ENCODE data around the gene BUD23.
A peak's percentile ranks its signal among the peaks of the same experiment; 100 is the strongest.
"Not testable (repeated sequence)": the region's sequence is repeated elsewhere in the genome, so short reads cannot be mapped to it uniquely, and the experiment has no call there.

Gene BUD23

DNA sequence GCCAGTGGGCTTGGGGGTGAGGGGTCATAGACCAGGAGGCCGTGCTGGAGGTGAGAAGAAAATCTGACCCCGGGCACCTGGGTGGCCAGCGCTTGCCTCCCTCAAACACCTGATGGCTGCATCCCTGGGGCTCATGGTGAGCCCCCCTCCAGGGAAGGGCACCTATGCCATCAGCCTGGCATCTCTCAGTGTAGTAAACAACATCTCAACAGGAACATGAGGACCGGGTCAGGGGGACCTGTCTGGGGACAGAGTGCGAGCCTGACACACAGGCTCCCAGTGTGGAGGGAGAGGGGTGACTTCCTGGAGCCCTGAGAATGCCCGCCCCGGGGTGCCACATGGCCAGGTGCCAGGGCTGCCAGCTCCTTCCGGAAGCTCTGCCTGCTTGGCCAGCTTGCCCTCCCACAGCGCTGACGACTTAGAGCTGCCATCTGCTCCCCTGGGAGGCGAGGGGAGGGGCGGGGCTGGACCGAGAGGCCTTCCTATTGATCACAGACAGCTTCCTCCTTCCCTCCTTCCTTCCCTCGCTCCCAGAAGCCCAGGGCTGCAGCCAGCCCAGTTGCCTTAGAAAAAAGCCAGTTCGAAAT lies 23.7 kb downstream of the BUD23 start:
- H3K4me3 ChIP-seq (ENCODE audit: low read length), result no peak overlapping the region
- H2AFZ ChIP-seq (ENCODE audit: low read depth, low read length), result no peak overlapping the region
- H3K27me3 ChIP-seq (ENCODE audit: insufficient read depth, low read length), result no peaks in the 10 kb centered on the region
- no peaks in the 10 kb centered on the region for H3K9me3 ChIP-seq (ENCODE audit: low read length)
- H3K4me1 ChIP-seq (ENCODE audit: insufficient read depth, low read length), result no peaks in the 10 kb centered on the region
- H3K36me3 ChIP-seq (ENCODE audit: insufficient read depth, low read length), result peaks cover 9% of the 10 kb centered on the region

DNA sequence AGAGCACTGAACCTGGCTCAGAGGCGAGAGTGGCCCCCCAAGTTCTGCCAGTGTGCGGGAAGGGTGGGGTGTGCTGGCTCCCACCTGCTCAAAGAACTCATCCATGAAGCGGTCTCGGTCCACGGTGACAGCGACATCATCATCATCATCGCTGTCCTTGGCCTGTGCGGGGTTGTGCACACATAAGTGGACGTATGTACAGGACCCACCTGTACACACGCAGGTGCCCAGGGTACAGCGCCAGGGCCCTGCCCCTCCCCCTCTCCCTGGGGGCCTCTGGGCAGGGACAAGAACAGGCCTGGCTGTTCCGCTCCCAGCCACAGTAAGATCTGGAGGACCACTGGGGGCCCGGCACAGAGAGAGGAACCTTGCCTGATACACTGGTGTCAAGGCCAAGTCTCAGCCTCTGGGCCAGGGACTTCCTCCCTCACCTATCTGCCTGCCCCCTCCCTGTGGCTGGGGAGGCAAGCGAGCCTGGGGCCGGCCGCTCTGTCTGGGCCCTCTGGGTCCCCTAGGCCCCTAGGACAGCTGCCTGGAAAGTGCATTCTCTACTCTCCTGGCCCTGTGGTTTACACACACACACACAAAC lies 25.7 kb downstream of the BUD23 start:
- Histone ChIP-seq H3K4me3 (ENCODE audit: low read length) (no peak overlapping the region), H3K9me3 (ENCODE audit: low read length) (no peaks in the 10 kb centered on the region), H3K36me3 (ENCODE audit: insufficient read depth, low read length) (peaks cover 3% of the 10 kb centered on the region), H3K4me1 (ENCODE audit: insufficient read depth, low read length) (no peaks in the 10 kb centered on the region), H3K27me3 (ENCODE audit: insufficient read depth, low read length) (no peaks in the 10 kb centered on the region), H2AFZ (ENCODE audit: low read depth, low read length) (no peak overlapping the region)

DNA sequence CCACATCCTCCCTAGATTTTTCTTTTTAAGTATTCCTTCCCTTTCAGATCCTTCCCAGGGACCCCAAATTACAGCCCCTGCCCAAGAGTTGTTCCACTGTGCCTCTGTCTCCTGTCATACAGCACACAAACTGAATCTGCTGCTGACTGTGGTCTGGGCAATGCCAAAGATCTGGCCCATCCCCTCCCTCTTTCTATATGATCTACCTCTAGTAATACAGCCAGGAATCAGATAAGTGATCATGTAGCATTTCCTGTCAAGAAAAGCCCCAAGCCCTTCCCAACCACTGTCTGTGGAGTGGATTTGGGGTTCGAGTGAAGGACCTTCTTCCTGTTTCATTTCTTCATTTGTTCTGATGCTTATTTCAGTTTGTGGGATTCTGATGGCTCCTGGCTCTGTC lies 29.4 kb downstream of the BUD23 start:
- Histone ChIP-seq H3K4me3 (ENCODE audit: low read length) (no peak overlapping the region), H3K9me3 (ENCODE audit: low read length) (no peaks in the 10 kb centered on the region), H3K27me3 (ENCODE audit: insufficient read depth, low read length) (no peaks in the 10 kb centered on the region), H2AFZ (ENCODE audit: low read depth, low read length) (no peak overlapping the region), H3K36me3 (ENCODE audit: insufficient read depth, low read length) (no peaks in the 10 kb centered on the region), H3K4me1 (ENCODE audit: insufficient read depth, low read length) (peaks cover 9% of the 10 kb centered on the region)

DNA sequence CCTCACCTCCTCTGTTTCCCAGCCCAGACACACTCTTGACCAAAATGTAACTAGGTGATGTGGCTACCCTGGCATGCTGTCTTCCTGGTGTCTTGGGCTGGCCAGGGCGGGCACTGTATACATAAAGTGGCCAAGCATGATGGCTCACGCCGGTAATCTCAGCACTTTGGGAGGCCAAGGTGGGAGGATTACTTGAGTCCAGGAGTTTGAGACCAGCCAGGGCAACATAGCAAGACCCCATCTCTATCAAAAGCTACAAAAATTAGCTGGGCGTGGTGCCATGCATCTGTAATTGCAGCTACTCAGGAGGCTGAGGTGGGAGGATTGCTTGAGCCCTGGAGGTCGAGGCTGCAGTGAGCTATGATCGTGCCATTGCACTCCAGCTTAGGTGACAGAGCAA lies 29.9 kb downstream of the BUD23 start:
- not testable (repeated sequence) for H3K36me3 ChIP-seq (ENCODE audit: insufficient read depth, low read length); H3K4me3 ChIP-seq (ENCODE audit: low read length); H3K4me1 ChIP-seq (ENCODE audit: insufficient read depth, low read length); H3K27me3 ChIP-seq (ENCODE audit: insufficient read depth, low read length); H2AFZ ChIP-seq (ENCODE audit: low read depth, low read length); H3K9me3 ChIP-seq (ENCODE audit: low read length)

DNA sequence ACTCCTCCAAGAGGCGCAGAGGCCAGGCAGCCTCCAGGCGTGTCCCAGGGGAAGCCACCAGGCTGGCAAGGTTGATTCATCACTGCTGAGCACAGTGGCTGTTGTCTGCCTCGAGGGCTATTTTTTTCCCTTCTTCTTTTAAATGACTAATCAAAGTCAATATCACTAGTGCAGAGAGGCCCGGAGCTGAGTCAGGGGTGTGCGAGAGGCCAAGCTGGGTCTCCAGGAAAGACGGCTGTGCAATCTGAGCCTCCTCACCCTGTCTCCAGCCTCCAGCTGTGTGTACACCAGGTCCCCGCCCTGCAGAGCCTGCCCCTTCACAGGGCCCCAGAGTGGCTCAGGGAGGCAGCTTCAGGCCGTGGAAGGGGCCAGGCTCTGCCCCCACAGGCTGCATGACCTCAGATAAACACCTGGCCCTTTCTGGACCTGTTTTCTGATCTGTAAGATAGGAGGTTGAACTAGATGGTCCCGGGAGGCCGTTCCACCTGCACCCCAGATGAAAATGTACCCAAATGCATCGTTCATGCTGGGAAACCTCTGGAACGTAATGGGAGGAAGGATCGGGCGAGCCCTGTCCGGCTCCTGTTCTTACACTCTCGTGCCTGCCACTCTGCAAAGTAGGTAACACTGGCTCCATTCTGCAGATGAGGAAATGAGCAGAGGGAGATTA lies 32.4 kb downstream of the BUD23 start:
- Histone ChIP-seq H3K4me1 (ENCODE audit: insufficient read depth, low read length) (peaks cover 13% of the 10 kb centered on the region), H3K4me3 (ENCODE audit: low read length) (no peak overlapping the region), H2AFZ (ENCODE audit: low read depth, low read length) (no peak overlapping the region), H3K36me3 (ENCODE audit: insufficient read depth, low read length) (no peaks in the 10 kb centered on the region), H3K9me3 (ENCODE audit: low read length) (no peaks in the 10 kb centered on the region), H3K27me3 (ENCODE audit: insufficient read depth, low read length) (no peaks in the 10 kb centered on the region)

DNA sequence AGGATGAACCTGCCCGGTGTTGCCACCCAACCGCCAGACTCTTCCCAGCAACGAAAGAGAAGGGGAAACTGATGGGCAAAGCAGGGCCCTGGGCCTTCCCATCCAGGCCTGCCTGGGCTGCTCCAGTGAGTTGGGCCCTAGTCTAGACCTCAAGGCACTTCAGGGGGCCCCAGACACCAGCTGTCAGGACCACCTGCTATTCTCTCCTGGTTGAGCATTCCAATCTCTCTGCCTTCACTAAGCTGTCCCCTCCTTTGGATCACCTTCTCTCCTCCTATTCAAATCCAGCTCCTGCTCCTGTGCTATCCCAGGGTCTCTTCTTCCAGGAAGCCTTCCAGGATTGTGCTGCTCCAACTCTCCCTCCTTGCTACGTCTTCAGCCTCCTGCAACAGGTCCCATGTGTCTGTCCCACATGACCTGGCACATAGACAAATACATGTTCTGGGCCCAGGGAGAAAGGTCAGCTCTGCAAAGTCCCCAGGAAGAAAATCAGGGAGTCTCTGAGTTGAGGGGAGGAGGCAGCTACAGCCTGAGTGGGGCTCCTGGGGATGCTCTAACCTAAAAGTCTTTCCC lies 33.0 kb downstream of the BUD23 start:
- H3K4me3 ChIP-seq (ENCODE audit: low read length), result no peak overlapping the region
- H3K27me3 ChIP-seq (ENCODE audit: insufficient read depth, low read length), result peaks cover 2% of the 10 kb centered on the region
- peaks cover 13% of the 10 kb centered on the region for H3K4me1 ChIP-seq (ENCODE audit: insufficient read depth, low read length)
- H3K9me3 ChIP-seq (ENCODE audit: low read length), result no peaks in the 10 kb centered on the region
- no peak overlapping the region for H2AFZ ChIP-seq (ENCODE audit: low read depth, low read length)
- no peaks in the 10 kb centered on the region for H3K36me3 ChIP-seq (ENCODE audit: insufficient read depth, low read length)

DNA sequence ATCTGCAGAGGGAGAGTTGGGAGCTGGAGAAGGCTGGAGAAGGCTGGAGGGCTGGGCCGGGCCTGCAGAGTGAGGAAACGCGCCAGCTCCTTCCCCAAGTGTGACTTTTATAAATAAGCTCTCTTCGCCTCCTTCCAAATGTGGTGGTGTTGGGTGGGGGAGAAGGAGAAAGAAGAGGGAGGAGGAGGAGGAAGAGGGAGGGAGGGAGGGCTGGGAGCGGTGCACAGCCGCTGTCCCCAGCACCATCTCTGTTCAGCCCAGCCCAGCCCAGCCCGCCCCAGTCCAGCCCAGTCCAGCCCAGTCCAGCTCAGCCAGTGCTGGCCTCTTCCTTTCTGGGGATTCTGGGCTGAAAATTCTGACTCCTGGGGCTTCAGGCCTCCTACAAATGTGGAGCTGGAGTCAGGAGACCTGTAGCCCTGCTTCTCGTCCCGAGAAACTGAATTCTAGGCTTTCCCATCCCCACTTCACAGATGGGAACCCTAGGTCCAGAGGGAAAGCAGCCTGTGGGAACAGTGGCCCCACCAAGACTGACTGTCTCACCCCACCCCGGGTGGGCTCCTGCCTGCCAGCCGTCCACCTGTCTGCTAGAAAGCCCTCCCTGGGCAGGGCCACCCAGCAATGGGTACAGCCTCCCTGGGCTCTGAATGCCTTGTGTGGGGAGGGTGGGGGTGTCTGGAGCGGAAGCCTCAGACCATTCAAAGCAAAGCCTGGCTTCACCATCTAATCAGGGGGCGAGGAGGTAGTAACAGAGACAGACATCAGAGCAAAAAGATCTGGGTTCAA lies 33.8 kb downstream of the BUD23 start:
- Histone ChIP-seq H3K36me3 (ENCODE audit: insufficient read depth, low read length) (no peaks in the 10 kb centered on the region), H3K4me1 (ENCODE audit: insufficient read depth, low read length) (peaks cover 13% of the 10 kb centered on the region), H3K27me3 (ENCODE audit: insufficient read depth, low read length) (peaks cover 3% of the 10 kb centered on the region), H3K4me3 (ENCODE audit: low read length) (no peak overlapping the region), H2AFZ (ENCODE audit: low read depth, low read length) (no peak overlapping the region), H3K9me3 (ENCODE audit: low read length) (no peaks in the 10 kb centered on the region)

DNA sequence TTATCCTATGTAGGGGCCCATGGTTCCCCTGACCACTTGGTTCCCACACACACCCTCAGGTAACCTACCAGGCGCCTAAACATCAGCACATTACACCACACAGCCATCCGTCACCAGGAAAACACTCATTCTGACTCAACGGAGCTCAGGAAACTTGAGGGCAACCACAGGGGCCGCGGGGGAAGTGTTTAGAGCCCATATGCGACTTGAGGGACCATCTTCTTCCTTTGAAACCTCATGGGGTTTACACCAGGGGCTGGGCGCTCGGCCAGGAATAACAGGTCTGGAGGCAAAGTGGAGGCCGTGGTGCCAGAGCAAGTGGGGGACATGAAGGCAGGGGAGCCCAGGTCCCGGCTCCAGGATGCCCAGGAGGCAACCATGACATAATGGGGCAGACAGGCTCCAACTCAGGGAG lies 34.6 kb downstream of the BUD23 start:
- Histone ChIP-seq H2AFZ (ENCODE audit: low read depth, low read length) (no peak overlapping the region), H3K4me3 (ENCODE audit: low read length) (no peak overlapping the region), H3K36me3 (ENCODE audit: insufficient read depth, low read length) (no peaks in the 10 kb centered on the region), H3K9me3 (ENCODE audit: low read length) (no peaks in the 10 kb centered on the region), H3K4me1 (ENCODE audit: insufficient read depth, low read length) (peaks cover 13% of the 10 kb centered on the region), H3K27me3 (ENCODE audit: insufficient read depth, low read length) (peaks cover 3% of the 10 kb centered on the region)

DNA sequence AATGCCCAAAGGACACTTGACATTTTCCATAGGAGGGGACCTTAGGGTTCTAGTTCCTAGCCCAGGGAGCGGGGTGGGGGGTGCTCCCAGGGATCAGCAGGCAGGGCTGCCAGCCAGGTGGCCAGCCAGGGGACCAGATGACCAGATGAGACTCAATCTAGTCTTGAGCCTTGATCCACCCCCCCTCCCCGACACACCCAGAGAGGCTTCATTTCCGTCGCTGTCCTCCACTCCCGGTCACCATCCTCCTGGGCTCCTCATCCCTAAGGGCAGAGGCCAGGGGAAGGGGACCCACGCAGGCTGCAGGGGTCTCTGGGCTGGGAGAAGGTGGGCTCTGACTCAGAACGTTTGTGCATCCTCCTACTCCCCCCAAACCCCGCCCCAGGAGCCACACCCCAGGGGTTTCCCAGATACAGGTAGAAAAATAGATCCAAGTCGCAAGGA lies 35.1 kb downstream of the BUD23 start:
- Histone ChIP-seq H2AFZ (ENCODE audit: low read depth, low read length) (no peak overlapping the region), H3K9me3 (ENCODE audit: low read length) (no peaks in the 10 kb centered on the region), H3K4me3 (ENCODE audit: low read length) (peak overlapping the region; percentile 67), H3K36me3 (ENCODE audit: insufficient read depth, low read length) (no peaks in the 10 kb centered on the region), H3K27me3 (ENCODE audit: insufficient read depth, low read length) (peaks cover 3% of the 10 kb centered on the region), H3K4me1 (ENCODE audit: insufficient read depth, low read length) (peaks cover 13% of the 10 kb centered on the region)

DNA sequence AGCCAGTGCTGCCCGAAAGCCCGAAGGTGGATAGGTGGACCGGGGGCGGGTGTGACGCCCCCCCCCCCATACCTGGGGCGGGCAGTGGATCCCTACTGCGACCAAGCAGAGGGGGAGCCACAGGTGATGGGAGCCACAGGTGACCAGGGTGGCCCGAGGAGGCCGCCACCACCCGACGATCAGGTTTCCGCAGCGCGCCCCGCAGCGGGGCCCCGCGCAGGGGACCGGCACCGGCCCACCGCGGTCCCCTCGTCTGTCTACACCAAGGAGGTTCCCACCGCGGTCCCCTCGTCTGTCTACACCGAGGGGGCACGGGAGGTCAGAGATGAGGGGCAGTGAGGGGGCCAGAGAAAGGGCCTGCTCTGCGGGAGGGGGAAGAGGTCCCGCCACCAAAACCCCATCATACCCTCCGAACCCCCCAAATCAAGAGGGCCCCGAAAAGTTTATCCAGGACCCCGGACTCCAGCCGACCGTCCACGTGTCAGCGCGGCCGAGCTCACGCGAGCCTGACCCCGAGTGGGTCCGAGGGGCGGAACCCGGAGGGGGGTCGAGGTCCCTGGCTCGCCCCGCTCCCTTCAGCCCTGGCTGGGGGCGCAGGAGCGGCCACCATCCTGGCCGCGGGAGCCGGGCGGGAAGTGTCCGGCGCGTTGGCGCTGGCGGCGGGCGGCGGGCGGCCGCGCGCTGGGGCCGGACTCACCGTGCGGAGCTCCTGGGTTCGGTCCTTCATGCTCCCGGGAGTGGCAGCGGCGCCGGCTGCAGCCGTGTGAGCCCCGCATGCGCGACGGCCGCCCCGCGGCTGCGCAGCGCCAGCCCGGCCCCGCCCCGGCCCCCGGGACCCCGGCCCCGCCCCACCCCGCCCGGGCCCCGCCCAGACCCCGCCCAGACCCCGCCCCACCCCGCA lies 35.8 kb downstream of the BUD23 start, which contains the start of gene STX1A:
STX1A (minus strand) TSS at position 765 of the 901 bp plus-strand sequence; CDS start at position 727, 38 bp downstream.
- Histone ChIP-seq H3K4me1 (ENCODE audit: insufficient read depth, low read length) (peaks cover 13% of the 10 kb centered on the region), H3K4me3 (ENCODE audit: low read length) (peak within 1 kb of the TSS; percentile 67), H3K36me3 (ENCODE audit: insufficient read depth, low read length) (no peaks in the 10 kb centered on the region), H3K27me3 (ENCODE audit: insufficient read depth, low read length) (peaks cover 3% of the 10 kb centered on the region), H3K9me3 (ENCODE audit: low read length) (no peaks in the 10 kb centered on the region), H2AFZ (ENCODE audit: low read depth, low read length) (peak within 1 kb of the TSS; percentile 97)

DNA sequence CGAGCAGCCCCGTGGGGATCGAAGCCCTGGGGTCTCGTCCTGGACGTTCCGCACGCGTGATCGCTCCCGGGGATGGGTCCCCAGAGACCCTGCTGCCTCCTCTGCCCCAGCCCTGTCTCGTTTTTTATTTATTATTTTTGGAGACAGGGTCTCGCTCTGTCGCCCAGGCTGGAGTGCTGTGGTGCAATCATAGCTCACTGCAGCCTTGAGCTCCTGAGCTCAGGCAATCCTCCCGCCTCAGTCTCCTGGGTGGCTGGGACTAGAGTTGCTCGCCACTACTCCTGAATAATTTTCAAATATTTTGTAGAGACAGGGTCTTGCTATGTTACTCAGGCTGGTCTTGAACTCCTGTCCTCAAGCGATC lies 36.4 kb downstream of the BUD23 start:
- Histone ChIP-seq H3K27me3 (ENCODE audit: insufficient read depth, low read length) (peaks cover 3% of the 10 kb centered on the region), H3K36me3 (ENCODE audit: insufficient read depth, low read length) (no peaks in the 10 kb centered on the region), H3K4me3 (ENCODE audit: low read length) (peak overlapping the region; percentile 67), H2AFZ (ENCODE audit: low read depth, low read length) (no peak overlapping the region), H3K9me3 (ENCODE audit: low read length) (no peaks in the 10 kb centered on the region), H3K4me1 (ENCODE audit: insufficient read depth, low read length) (peaks cover 13% of the 10 kb centered on the region)

DNA sequence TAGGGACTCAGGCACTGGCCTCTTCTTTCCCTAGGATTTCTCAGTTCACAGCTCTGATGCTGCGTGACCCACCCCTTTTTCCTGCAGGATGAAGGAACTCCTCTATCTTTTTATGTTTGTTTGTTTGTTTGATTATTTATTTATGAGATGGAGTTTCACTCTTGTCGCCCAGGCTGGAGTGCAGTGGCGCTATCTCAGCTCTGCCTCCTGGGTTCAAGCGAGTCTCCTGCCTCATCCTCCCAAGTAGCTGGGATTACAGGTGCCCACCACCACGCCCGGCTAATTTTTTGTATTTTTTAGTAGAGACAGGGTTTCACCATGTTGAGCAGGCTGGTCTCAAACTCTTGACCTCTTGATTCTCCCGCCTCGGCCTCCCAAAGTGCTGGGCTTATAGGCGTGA lies 37.0 kb downstream of the BUD23 start:
- H2AFZ ChIP-seq (ENCODE audit: low read depth, low read length); H3K27me3 ChIP-seq (ENCODE audit: insufficient read depth, low read length); H3K36me3 ChIP-seq (ENCODE audit: insufficient read depth, low read length); H3K4me3 ChIP-seq (ENCODE audit: low read length); H3K9me3 ChIP-seq (ENCODE audit: low read length): not testable (repeated sequence)
- peaks cover 13% of the 10 kb centered on the region for H3K4me1 ChIP-seq (ENCODE audit: insufficient read depth, low read length)

Measured in neuron (in vitro differentiated cells).